GM21786 (cell line): ENCODE results near the gene LRP8.

Experiments used
- ATAC-seq: cut with Tn5 transposase; IDR thresholded peaks from one replicate; pipeline ENCODE4 v1.9.1; 2021; ENCODE audit not compliant: unreplicated experiment

The LRP8 gene

GRCh38 chr1:53341521-53341895 lies 13.6 kb upstream of the LRP8 start:
- ATAC-seq: no peak

- ATAC-seq: no peak
Observed at GRCh38 chr1:53340660-53341520, 13.0 kb upstream of the LRP8 start.

- ATAC-seq: no peak
Observed at GRCh38 chr1:53339736-53340635, 12.1 kb upstream of the LRP8 start.

- ATAC-seq: no peak
Observed at GRCh38 chr1:53338423-53338822, 10.6 kb upstream of the LRP8 start.

- no peak for ATAC-seq
Observed at GRCh38 chr1:53337499-53337898, 9.6 kb upstream of the LRP8 start.

- no peak for ATAC-seq
Observed at GRCh38 chr1:53336146-53336545, 8.3 kb upstream of the LRP8 start.

- ATAC-seq: no peak
Observed at GRCh38 chr1:53335661-53336060, 7.8 kb upstream of the LRP8 start.

GRCh38 chr1:53334781-53335180 lies 6.9 kb upstream of the LRP8 start:
- ATAC-seq: no peak

- ATAC-seq: no peak
Observed at GRCh38 chr1:53334312-53334711, 6.4 kb upstream of the LRP8 start.

- ATAC-seq: no peak
Observed at GRCh38 chr1:53332833-53333232, 5.0 kb upstream of the LRP8 start.

GRCh38 chr1:53332186-53332564 lies 4.3 kb upstream of the LRP8 start:
- ATAC-seq: no peak

- ATAC-seq: no peak
Observed at GRCh38 chr1:53331446-53332185, 3.7 kb upstream of the LRP8 start.

- ATAC-seq: no peak
Observed at GRCh38 chr1:53330819-53331218, 2.9 kb upstream of the LRP8 start.

GRCh38 chr1:53328541-53329499 lies 950 bp upstream of the LRP8 start:
- no peak for ATAC-seq

- no peak for ATAC-seq
Observed at GRCh38 chr1:53327182-53327913, 522 bp downstream of the LRP8 start.

GRCh38 chr1:53326598-53327181 lies 1.2 kb downstream of the LRP8 start:
- peak; percentile 25 for ATAC-seq

- ATAC-seq: peak; percentile 86
Observed at GRCh38 chr1:53326088-53326597, 1.7 kb downstream of the LRP8 start.

GRCh38 chr1:53325326-53326087 lies 2.4 kb downstream of the LRP8 start:
- ATAC-seq: no peak
